Measurements from ENCODE around the gene PLEKHA5. TPM values are rescaled to one million over a fixed set of nuclear protein-coding genes. Genes with fewer than 3 reads are reported as not detected.

The PLEKHA5 gene
- total RNA-seq, 1 donor from 2014 or later: 68.6 TPM

DNA sequence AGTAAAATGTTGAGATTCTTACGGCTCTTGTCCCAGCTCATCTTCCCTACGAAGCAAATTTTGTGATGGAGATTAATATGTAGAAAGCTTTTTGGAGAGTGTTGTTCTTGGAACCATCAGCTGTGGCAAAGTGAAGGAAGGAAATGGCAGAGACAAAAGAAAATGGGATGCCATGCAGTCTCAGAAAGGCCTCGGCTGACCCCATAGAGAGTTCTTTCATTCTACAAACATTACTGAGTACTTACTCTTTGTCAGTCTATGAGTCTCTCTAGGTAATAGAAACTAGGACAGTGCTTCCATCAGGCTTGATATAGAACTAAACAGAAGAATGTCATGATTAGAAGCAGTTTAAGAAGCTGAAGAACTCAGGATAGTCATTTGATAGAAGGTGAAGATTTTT lies 134.1 kb downstream of the PLEKHA5 start:
- no peak overlapping the region for H3K27ac Mint-ChIP-seq
- no peak overlapping the region for H3K4me3 Mint-ChIP-seq
- DNase-seq (ENCODE audit: extremely low spot score, unreplicated experiment): no peak

DNA sequence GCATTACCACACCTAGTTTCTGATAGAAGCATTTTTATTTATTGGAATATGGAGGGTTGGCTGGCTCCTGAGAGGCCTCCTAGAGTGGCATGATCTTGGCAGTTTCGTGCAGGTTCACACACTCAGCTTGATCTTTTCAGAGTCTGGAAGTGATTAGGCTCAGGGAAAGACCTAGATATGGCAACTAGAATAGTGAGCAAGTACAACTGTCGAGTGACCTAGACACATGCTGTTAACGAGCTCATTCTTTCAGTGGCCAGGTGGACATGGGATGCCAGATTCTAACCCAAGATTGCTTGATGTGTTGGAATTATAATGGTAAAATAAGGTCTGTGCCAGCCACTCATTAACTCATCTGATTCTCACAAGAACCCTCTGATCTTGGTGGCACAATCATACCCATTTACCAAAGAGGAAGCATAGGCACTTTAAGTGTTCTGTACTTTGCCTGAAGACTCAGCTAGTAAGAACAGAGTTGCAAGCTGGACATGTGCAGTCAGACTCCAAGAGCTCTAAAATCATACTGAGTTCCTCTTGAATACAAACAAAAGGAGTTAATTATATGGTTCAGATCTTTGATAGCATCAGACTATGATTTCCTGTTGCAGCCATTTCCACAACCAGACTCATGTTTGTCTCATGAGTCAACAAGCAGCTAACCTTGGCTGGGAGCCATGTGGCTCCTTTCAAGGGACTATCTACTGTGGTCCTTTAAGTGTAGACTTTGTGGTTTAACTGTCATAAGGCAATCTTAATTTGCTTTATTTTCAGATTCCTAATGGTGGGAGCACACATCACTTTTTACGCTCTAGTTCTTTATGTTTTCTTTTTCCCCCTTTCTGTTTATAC lies 144.2 kb downstream of the PLEKHA5 start:
- peaks cover 54% of the 10 kb centered on the region for H3K36me3 Mint-ChIP-seq
- H3K4me3 Mint-ChIP-seq: no peak overlapping the region
- no peak for DNase-seq (ENCODE audit: extremely low spot score, unreplicated experiment)
- no peaks in the 10 kb centered on the region for H3K4me1 Mint-ChIP-seq (ENCODE audit: unreplicated experiment)
- TF ChIP-seq, protein P1, sequence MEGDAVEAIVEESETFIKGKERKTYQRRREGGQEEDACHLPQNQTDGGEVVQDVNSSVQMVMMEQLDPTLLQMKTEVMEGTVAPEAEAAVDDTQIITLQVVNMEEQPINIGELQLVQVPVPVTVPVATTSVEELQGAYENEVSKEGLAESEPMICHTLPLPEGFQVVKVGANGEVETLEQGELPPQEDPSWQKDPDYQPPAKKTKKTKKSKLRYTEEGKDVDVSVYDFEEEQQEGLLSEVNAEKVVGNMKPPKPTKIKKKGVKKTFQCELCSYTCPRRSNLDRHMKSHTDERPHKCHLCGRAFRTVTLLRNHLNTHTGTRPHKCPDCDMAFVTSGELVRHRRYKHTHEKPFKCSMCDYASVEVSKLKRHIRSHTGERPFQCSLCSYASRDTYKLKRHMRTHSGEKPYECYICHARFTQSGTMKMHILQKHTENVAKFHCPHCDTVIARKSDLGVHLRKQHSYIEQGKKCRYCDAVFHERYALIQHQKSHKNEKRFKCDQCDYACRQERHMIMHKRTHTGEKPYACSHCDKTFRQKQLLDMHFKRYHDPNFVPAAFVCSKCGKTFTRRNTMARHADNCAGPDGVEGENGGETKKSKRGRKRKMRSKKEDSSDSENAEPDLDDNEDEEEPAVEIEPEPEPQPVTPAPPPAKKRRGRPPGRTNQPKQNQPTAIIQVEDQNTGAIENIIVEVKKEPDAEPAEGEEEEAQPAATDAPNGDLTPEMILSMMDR (conservative IDR thresholded peaks at IDR 0.05): no peak
- H3K27me3 Mint-ChIP-seq: no peaks in the 10 kb centered on the region
- H3K9me3 Mint-ChIP-seq: no peaks in the 10 kb centered on the region
- no peak overlapping the region for H3K27ac Mint-ChIP-seq

More for the DNA sequence above, 134.1 kb downstream of the PLEKHA5 start:
- Mint-ChIP-seq H3K36me3 (peaks cover 29% of the 10 kb centered on the region), H3K9me3 (no peaks in the 10 kb centered on the region), H3K27me3 (no peaks in the 10 kb centered on the region), H3K4me1 (ENCODE audit: unreplicated experiment) (no peaks in the 10 kb centered on the region)
- TF ChIP-seq, protein P1 (conservative IDR thresholded peaks at IDR 0.05): no peak

DNA sequence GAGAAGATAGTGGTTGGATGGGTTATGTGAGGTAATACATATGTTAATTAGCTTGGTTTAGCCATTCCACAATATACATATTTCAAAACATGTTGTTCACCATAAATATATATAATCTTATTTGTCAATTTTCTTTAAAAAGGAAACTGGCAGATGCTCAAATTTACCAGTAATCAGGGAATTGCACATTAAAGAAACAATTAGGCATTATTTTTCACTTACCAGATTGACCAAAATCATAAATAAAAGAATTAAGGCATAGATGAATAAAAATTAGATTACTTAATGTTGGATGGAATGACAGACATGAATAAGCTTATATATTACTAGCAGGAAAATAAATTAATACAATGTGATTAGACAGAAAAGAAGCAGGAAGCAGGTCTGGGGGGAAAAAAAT lies 147.2 kb downstream of the PLEKHA5 start:
- no peaks in the 10 kb centered on the region for H3K27me3 Mint-ChIP-seq
- no peaks in the 10 kb centered on the region for H3K4me1 Mint-ChIP-seq (ENCODE audit: unreplicated experiment)
- DNase-seq (ENCODE audit: extremely low spot score, unreplicated experiment): no peak
- H3K36me3 Mint-ChIP-seq: peaks cover 49% of the 10 kb centered on the region
- TF ChIP-seq, protein P1 (conservative IDR thresholded peaks at IDR 0.05): no peak
- H3K27ac Mint-ChIP-seq: no peak overlapping the region
- no peaks in the 10 kb centered on the region for H3K9me3 Mint-ChIP-seq
- no peak overlapping the region for H3K4me3 Mint-ChIP-seq

DNA sequence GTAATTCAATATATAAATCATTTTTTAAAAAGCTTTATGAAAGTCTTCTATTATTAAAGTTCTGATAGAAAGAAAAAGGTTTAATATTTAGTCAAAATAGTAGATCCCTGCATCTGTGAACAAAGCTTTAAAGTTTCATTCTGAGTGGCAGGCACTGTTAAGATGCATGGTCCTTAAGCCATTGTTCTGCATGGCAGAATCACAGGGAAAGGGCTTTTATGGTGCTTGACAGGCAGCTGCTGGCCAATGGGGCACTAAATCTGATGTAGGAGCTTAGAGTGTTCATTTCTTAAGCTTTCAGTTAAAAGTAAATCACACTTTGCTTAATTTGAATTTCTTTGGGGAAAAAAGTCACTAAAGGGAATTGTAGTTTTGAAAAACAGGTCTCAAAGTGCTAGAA lies 148.2 kb downstream of the PLEKHA5 start:
- peaks cover 46% of the 10 kb centered on the region for H3K36me3 Mint-ChIP-seq
- H3K27ac Mint-ChIP-seq: no peak overlapping the region
- H3K9me3 Mint-ChIP-seq: no peaks in the 10 kb centered on the region
- no peak for DNase-seq (ENCODE audit: extremely low spot score, unreplicated experiment)
- H3K27me3 Mint-ChIP-seq: no peaks in the 10 kb centered on the region
- H3K4me3 Mint-ChIP-seq: no peak overlapping the region
- no peaks in the 10 kb centered on the region for H3K4me1 Mint-ChIP-seq (ENCODE audit: unreplicated experiment)
- TF ChIP-seq, protein P1 (conservative IDR thresholded peaks at IDR 0.05): no peak

DNA sequence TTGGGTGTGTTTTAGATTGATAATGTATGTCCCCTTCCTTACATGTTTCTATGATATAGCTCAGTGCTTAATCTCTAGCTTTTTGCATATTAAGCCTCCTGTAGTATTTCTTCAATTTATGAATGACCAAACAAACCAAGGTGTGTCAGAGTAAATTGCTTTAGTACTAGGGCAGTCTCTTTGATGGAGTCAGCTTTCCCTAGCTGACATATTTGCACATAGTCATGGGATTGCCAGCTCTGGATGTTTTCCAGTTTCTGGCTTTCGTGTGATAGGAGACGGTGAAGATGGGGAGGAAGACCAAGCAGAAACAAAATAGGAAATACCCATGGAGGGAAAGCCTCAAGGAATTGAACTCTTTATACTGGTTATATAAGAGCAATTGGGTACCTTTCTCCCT lies 148.9 kb downstream of the PLEKHA5 start:
- Mint-ChIP-seq H3K27ac (no peak overlapping the region), H3K4me3 (no peak overlapping the region)

More for the DNA sequence above, 148.9 kb downstream of the PLEKHA5 start:
- no peak for DNase-seq (ENCODE audit: extremely low spot score, unreplicated experiment)
- no peaks in the 10 kb centered on the region for H3K4me1 Mint-ChIP-seq (ENCODE audit: unreplicated experiment)
- H3K9me3 Mint-ChIP-seq: no peaks in the 10 kb centered on the region
- H3K27me3 Mint-ChIP-seq: no peaks in the 10 kb centered on the region
- TF ChIP-seq, protein P1 (conservative IDR thresholded peaks at IDR 0.05): no peak
- H3K36me3 Mint-ChIP-seq: peaks cover 46% of the 10 kb centered on the region

Measured in type B pancreatic cell (in vitro differentiated cells).